Esophagus (tissue), 2 donors: ENCODE measurements around the gene ARHGAP24. TPM values are rescaled to one million over a fixed set of nuclear protein-coding genes. Genes with fewer than 3 reads are reported as not detected.

Experiments
- H3K27ac ChIP-seq, 2 donors: one replicate each; pipeline ENCODE4 v1.5.1; 2013; ENCODE audit warnings: low read depth in 2 of 2, mild to moderate bottlenecking in 2 of 2, inconsistent platforms in 1 of 2, low read length in 1 of 2, moderate library complexity in 1 of 2
- H3K27me3 ChIP-seq, 2 donors: one replicate each; pipeline ENCODE4 v1.6.1; 2013; ENCODE audit warnings: low read length in 2 of 2, control low read depth in 1 of 2, mild to moderate bottlenecking in 1 of 2; ENCODE audit not compliant: insufficient read depth in 2 of 2, control insufficient read depth in 1 of 2
- H3K36me3 ChIP-seq, 2 donors: one replicate each; pipeline ENCODE4 v1.6.1; 2013; ENCODE audit warnings: low read length in 1 of 2; ENCODE audit not compliant: control insufficient read depth in 2 of 2, insufficient read depth in 2 of 2
- H3K4me1 ChIP-seq, 2 donors: one replicate each; pipeline ENCODE4 v1.6.1; 2013; ENCODE audit warnings: low read length in 1 of 2; ENCODE audit not compliant: control insufficient read depth in 2 of 2, insufficient read depth in 2 of 2
- H3K4me3 ChIP-seq, 2 donors: one replicate each; pipeline ENCODE4 v1.5.1; 2013; ENCODE audit warnings: low read length in 2 of 2, mild to moderate bottlenecking in 2 of 2, low read depth in 1 of 2, moderate library complexity in 1 of 2
- H3K9me3 ChIP-seq, 2 donors: one replicate each; pipeline ENCODE4 v1.6.1; 2013; ENCODE audit warnings: mild to moderate bottlenecking in 2 of 2, low read depth in 1 of 2, low read length in 1 of 2, moderate library complexity in 1 of 2; ENCODE audit not compliant: control insufficient read depth in 2 of 2, insufficient read depth in 1 of 2
- WGBS, 2 donors: extraction: QIAGEN DNeasy Blood & Tissue Kit; methylation state at CpG; one replicate each; pipeline ENCODE4 v1.1.7; 2013; 5-methylcytosine and 5-hydroxymethylcytosine counted together
- polyA plus RNA-seq, 2 donors: library from polyadenylated mRNA; stranded (reverse); fragments of 200-250 nt; gene quantifications; one replicate each; pipeline ENCODE4 v1.2.3, GENCODE V29; 2013
- donor health status: healthy with polysubstance abuse.
- donor health status: Bipolar disorder and iron deficiency.

ARHGAP24 gene
- polyA plus RNA-seq, 2 donors, result 2.0 to 2.8 TPM

DNA sequence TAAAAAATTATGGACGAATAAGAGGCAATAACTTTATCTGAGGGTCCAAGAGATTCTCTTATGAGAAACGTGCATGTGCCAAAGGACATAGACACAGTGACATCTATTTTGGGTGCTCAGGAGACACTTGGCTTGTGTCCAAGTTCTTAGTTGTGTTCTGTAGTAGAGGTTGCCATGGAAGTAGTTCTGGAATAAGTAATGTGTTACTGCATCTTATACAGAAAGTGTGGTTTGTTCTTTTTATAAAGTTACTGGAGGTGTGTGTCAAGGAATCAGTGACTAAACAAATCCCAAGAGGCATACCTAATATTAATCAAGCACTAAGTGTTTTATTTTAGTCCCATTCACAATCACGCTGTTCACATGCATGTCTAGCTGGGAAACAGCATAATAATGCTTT is 305.7 kb downstream of the ARHGAP24 start:
- no peaks in the 10 kb centered on the region for H3K27me3 ChIP-seq
- no peak overlapping the region for H3K27ac ChIP-seq
- no peaks in the 10 kb centered on the region for H3K36me3 ChIP-seq
- no peaks in the 10 kb centered on the region for H3K4me1 ChIP-seq
- H3K9me3 ChIP-seq, result no peaks in the 10 kb centered on the region
- no peak overlapping the region for H3K4me3 ChIP-seq
- WGBS, 2 donors, result 36 to 57% methylated on average over 3 of the region's 3 CpGs

DNA sequence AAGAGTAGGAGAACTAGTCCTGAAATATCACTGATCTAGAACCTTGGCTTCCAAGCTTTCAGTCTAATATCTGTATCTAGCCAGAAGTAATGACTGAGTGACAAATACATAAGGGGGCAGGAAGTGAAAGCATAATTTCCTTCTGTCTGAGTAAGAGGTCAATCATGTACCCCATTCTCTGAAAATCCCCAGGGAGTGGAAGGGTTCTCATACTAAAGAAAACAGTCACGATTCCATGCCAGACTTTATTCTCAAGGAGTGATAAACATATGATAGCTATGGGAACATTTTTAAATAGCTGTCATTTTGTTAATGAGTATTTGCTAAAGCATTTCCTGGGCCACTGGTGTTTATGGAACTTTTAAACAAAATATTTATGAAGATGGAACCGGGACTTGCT is 308.5 kb downstream of the ARHGAP24 start:
- Histone ChIP-seq H3K4me3 (no peak overlapping the region), H3K9me3 (no peaks in the 10 kb centered on the region), H3K4me1 (no peaks in the 10 kb centered on the region), H3K36me3 (no peaks in the 10 kb centered on the region), H3K27ac (no peak overlapping the region), H3K27me3 (no peaks in the 10 kb centered on the region)
- WGBS, 2 donors, result 54 to 59% methylated on average over 2 of the region's 2 CpGs

DNA sequence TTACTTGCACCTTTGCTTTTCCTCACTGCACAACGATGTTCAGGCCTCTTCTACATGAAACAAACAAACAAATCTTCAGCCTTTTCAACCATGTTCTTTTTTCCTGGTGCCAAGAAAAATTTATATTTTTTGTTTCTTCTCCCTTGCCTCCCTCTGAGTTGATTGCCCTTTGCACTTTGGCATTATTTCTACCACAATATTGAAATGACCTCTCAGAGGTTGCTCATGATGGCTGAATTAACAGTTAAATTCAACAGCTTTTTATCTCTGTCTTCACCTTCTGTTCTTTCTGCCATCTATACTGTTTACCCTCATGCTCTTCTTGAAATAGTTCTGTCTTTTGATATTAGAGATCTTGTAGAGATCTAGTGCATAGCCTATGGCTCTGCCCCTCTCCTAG is 308.9 kb downstream of the ARHGAP24 start:
- H3K4me3 ChIP-seq, result no peak overlapping the region
- H3K27me3 ChIP-seq, result no peaks in the 10 kb centered on the region
- H3K4me1 ChIP-seq, result no peaks in the 10 kb centered on the region
- no peak overlapping the region for H3K27ac ChIP-seq
- H3K36me3 ChIP-seq, result no peaks in the 10 kb centered on the region
- 64 to 69% methylated on average over 1 of the region's 1 CpG for WGBS, 2 donors
- no peaks in the 10 kb centered on the region for H3K9me3 ChIP-seq

DNA sequence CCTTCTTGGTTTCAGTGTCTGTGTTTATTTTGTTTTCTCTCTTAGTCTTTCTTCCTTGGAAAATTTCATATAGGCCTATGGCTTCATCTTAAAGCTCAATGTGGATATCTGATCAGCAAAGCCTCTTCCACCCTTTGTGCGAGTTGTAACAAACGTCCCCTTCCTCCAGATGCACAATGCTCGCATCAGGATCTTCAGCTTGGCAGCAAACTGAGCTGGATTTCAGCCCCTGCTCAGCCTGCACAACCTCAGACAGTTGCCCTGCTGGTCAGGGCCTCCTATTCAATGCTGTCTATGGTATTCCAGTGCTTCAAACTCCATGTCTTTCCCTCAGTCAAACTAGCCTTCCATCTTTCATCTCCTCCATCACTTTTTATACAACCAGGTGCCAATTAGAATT is 309.4 kb downstream of the ARHGAP24 start:
- Histone ChIP-seq H3K9me3 (no peaks in the 10 kb centered on the region), H3K27ac (no peak overlapping the region), H3K27me3 (no peaks in the 10 kb centered on the region), H3K4me1 (no peaks in the 10 kb centered on the region), H3K4me3 (no peak overlapping the region), H3K36me3 (no peaks in the 10 kb centered on the region)
- 85% methylated on average over 3 of the region's 3 CpGs for WGBS, 2 donors

DNA sequence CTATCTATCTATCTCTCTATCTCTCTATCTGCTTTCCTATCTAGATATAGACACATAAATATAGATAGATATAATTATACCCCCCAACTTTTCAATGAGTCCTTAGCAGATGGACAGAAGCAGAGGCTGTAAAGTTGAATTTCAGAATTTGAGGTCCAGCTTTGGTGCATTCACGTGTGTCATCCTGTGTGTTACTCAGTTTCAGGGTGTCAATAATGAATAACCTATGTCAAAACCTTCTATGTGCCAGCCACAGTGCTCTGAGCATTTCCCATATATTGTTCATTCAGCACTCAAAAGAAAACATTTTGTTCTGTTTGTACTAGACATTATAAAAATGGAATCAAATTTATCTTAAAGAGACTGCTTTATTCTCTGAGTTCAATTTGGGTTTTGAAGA is 310.0 kb downstream of the ARHGAP24 start:
- no peaks in the 10 kb centered on the region for H3K4me1 ChIP-seq
- no peaks in the 10 kb centered on the region for H3K9me3 ChIP-seq
- no peak overlapping the region for H3K27ac ChIP-seq
- H3K27me3 ChIP-seq, result no peaks in the 10 kb centered on the region
- H3K4me3 ChIP-seq, result no peak overlapping the region
- 86 to 93% methylated on average over 1 of the region's 1 CpG for WGBS, 2 donors
- no peaks in the 10 kb centered on the region for H3K36me3 ChIP-seq

DNA sequence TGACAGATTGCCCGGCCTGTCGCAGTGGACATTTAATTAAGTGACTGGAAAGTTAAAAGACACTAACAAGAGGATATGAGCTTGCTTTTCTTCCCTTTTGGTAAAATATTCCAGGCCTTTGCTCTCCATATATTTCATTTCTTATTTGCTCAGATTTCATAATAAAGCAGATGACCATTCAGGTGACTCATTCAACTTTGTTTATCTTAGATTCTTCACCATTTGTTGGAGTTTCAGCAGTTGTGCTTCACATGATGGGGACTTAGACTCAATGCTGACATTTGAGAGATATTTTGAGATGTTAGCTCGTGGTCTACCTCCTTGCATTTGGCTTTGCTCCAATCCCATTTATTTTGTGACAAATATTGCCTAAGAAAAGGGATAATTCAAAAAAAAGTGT is 312.2 kb downstream of the ARHGAP24 start:
- Histone ChIP-seq H3K27ac (no peak overlapping the region), H3K4me1 (no peaks in the 10 kb centered on the region), H3K27me3 (no peaks in the 10 kb centered on the region), H3K36me3 (no peaks in the 10 kb centered on the region), H3K9me3 (no peaks in the 10 kb centered on the region), H3K4me3 (no peak overlapping the region)
- WGBS, 2 donors, result 72 to 77% methylated on average over 3 of the region's 3 CpGs

DNA sequence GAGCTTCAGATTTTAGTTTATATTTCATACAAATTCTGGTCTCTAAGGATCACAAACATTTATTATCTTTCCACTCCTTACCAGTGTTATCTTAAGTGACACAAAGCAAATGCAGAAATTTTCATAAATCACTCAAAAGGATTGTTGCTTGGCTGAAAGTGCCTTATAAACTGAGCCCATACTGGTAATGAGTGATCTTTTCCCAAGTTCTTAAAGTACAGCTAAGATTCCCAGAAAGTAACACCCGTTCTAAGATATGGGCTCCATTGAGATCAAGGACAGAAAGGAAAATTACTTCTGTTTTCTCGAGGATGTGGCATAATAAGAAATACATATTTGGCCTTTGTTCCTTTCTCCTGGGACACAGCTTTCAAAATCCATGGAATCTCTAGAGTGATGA is 313.7 kb downstream of the ARHGAP24 start:
- Histone ChIP-seq H3K27ac (no peak overlapping the region), H3K4me3 (no peak overlapping the region), H3K4me1 (no peaks in the 10 kb centered on the region), H3K9me3 (no peaks in the 10 kb centered on the region), H3K36me3 (no peaks in the 10 kb centered on the region), H3K27me3 (no peaks in the 10 kb centered on the region)
- 56 to 68% methylated on average over 2 of the region's 2 CpGs for WGBS, 2 donors

DNA sequence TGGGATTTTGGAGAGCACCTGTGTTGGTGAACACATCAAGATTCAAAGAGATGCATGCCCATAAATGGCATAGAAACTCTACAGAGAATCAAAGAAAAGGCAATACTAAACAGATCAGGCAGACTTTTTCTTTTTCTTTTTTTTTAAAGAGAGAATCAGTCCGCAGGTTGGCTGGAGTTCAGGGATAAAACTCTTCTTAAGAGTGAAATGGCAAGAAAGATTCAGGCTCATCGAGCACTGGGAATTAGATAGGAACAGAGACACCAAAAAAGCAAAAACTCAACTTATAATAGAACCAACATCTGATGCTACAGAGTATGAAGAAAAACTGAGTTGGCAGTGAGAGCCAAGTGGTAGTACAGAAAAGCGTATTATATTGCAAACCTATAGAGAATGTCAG is 314.3 kb downstream of the ARHGAP24 start:
- Histone ChIP-seq H3K27me3 (no peaks in the 10 kb centered on the region), H3K27ac (no peak overlapping the region), H3K4me1 (no peaks in the 10 kb centered on the region), H3K4me3 (no peak overlapping the region), H3K36me3 (no peaks in the 10 kb centered on the region), H3K9me3 (no peaks in the 10 kb centered on the region)
- whole genome bisulfite sequencing, 2 donors, result 86 to 91% methylated on average over 3 of the region's 3 CpGs

DNA sequence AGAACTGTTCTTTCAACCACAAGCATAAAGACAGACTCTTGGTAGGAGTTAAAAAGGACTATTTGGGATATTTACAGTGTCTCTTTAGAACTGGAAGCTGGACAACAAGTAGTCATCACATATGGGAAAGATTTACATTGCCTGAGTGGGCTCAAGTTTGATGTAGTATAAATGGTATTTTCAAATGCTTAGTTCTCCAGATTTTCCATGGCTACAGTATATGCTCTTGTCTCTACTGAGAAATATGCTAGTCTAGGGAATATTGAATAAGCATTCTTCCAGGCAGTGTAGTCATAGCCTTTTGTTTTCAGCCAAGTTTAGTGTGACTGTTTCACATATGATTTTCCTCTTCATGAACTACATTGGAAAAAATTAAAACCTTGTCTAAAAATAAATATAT is 315.6 kb downstream of the ARHGAP24 start:
- no peak overlapping the region for H3K4me3 ChIP-seq
- H3K27me3 ChIP-seq, result no peaks in the 10 kb centered on the region
- no peaks in the 10 kb centered on the region for H3K9me3 ChIP-seq
- no peaks in the 10 kb centered on the region for H3K36me3 ChIP-seq
- no peaks in the 10 kb centered on the region for H3K4me1 ChIP-seq
- no peak overlapping the region for H3K27ac ChIP-seq

DNA sequence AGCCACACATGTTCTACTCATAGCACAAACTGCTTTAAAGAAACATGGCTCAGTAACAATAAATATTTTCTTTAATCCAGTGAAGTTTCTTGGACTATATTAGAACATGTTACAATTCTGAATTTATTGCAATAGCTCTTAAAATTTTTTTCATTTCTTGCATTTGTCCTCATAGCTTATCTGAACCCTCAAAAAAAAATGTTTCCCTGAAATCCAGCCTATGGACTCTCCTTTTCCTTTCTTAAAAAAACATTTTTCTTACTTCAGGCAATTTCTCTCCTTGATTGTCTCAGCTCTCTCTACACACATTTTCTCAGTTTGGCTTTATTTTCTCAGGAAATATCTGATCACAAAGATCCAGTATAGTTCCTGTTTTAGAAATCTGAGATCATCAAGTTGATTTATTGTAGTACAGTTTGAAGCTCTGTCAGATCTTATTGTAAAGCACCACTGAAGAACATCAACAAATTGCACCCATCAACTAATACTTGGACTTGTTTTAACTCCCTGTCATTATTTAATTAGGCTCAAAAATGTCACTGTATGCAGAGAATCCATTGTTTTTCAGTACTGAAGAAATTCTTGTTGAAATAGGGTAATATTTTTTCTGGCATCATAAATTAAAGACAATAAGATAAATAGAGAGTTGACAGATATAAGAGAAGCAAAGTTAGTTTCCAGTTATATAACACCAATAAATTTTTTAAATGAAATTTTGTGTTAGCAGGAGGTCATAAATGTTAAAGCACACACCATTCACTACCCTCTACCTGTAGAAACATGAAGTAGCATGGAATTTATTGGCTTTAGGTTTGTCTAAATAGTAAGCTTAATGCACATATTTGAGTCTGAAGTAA is 317.7 kb downstream of the ARHGAP24 start:
- H3K27ac ChIP-seq, result no peak overlapping the region
- H3K4me1 ChIP-seq, result no peaks in the 10 kb centered on the region
- no peaks in the 10 kb centered on the region for H3K9me3 ChIP-seq
- H3K27me3 ChIP-seq, result no peaks in the 10 kb centered on the region
- no peak overlapping the region for H3K4me3 ChIP-seq
- no peaks in the 10 kb centered on the region for H3K36me3 ChIP-seq
